Fibroblast of villous mesenchyme (primary cell): Measurements from ENCODE around the gene SSR2. TPM values are rescaled to one million over a fixed set of nuclear protein-coding genes. Genes with fewer than 3 reads are reported as not detected.

Source experiments
- DNase-seq: peaks from one replicate; pipeline ENCODE4 v3.0.0-alpha.2; 2010; ENCODE audit warnings: low read depth
- H3K4me3 ChIP-seq: 2 replicates; pipeline ENCODE4 v1.5.1; 2011; ENCODE audit warnings: low read depth, mild to moderate bottlenecking, low read length
- total RNA-seq: library from RNA; depleted of rRNA; stranded (reverse); fragments of >200 nt; gene quantifications from 2 replicates; pipeline ENCODE4 v1.2.3, GENCODE V29; 2012
- TF ChIP-seq, protein P1 (sequence below): IDR thresholded peaks from 2 replicates; pipeline ENCODE4 v1.5.1; 2012; ENCODE audit warnings: low read depth, mild to moderate bottlenecking, low read length; ENCODE audit not compliant: insufficient read depth

Gene SSR2
- total RNA-seq, result 381 and 386 TPM in 2 replicates

DNA sequence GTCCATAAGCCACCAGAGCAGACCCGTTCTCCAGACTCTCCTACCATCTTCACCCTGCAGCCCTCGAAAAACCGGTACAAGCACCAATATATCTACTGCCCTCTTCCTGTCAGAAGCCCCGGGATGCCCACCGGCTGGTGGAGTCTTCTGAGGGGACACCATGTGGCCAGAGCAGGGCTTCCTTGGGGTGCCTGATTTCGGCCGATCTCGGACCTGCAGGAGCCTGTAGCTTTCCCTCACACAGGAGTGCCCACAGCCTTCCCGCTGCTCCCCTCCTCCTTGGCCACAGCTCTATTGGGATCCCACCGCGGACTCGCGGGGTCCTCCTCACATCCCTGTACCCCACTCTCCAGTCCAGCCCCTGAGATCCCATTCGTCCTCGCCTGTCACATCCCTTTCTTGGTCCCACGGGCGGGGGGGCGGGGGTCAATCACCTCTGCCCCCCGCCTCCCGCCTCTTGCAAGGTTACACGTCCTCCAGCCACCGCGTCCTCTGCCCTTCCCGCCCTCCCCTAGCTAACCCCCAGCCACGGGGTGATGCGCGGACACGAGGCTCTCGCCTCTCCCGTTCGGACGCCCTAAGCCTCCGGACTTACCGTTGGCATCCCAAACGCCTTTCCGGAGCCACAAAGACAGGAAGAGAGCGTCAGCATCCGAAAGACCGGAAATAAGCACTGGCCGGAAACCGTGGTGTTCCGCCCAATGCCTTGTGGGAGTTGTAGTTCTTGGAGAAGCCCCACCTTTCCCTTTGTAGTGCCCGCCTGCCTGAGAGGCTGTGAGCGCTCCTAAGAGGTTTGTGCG is at the start of gene SSR2:
TSS of gene SSR2 (minus strand) at position 659 of the 800 bp plus-strand sequence. CDS start 784 bp downstream, outside the sequence.
- peak; percentile 94 for DNase-seq
- TF ChIP-seq, protein P1, sequence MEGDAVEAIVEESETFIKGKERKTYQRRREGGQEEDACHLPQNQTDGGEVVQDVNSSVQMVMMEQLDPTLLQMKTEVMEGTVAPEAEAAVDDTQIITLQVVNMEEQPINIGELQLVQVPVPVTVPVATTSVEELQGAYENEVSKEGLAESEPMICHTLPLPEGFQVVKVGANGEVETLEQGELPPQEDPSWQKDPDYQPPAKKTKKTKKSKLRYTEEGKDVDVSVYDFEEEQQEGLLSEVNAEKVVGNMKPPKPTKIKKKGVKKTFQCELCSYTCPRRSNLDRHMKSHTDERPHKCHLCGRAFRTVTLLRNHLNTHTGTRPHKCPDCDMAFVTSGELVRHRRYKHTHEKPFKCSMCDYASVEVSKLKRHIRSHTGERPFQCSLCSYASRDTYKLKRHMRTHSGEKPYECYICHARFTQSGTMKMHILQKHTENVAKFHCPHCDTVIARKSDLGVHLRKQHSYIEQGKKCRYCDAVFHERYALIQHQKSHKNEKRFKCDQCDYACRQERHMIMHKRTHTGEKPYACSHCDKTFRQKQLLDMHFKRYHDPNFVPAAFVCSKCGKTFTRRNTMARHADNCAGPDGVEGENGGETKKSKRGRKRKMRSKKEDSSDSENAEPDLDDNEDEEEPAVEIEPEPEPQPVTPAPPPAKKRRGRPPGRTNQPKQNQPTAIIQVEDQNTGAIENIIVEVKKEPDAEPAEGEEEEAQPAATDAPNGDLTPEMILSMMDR, result no peak
- peak within 1 kb of the TSS; percentile 90 for H3K4me3 ChIP-seq

DNA sequence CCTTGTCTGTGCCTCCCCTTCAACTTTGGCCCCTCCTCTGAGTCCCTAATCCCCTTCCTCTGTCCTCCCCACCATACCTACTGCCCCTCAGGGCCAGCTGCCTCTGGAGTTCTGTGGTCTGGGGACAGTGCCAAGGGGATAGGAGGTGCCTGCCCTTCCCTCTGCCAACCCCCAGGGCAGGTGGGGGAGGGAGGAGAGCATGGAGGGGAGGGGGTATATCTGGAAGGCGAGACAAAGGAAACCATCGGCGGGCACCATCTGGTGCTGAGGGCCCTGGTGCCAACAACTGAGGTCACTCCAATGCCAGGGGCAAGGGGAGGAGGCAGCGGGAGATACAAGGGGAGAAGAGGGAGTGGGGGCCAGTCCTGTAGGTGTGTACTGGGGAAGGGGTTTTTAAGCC is 49.8 kb upstream of the SSR2 start:
- DNase-seq, result no peak
- TF ChIP-seq, protein P1, result no peak
- no peak overlapping the region for H3K4me3 ChIP-seq

DNA sequence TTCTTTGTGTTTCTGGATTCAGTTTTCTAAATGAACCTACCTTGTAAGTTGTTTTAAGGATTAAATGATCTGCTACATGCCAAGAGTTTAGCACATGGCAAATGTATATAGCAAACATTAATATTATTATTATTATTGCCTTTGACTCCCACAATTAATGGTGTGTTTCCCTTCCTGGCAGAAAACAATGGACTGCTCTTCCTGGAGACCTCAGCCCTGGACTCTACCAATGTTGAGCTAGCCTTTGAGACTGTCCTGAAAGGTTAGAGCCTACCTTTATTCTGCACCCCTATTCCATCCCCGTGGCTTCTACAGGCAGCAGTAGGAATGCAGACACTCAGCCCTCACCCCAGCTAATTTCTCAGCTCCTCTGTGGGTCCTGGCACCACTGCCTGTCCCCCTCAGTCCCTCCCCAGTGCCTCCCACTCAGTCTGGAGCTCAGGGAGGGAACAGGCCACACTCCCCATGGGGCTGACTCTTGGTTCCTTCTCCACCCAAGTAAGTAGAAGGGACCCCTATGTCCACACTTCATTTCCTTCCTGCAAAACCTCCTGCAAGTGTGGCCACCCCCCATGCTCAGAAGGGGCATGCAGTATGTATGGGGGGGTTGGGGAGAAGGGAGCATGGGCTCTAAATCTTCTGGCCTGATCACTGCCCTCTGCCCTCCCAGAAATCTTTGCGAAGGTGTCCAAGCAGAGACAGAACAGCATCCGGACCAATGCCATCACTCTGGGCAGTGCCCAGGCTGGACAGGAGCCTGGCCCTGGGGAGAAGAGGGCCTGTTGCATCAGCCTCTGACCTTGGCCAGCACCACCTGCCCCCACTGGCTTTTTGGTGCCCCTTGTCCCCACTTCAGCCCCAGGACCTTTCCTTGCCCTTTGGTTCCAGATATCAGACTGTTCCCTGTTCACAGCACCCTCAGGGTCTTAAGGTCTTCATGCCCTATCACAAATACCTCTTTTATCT is 49.0 kb upstream of the SSR2 start:
- DNase-seq, result no peak
- H3K4me3 ChIP-seq, result no peak overlapping the region
- TF ChIP-seq, protein P1, result no peak

DNA sequence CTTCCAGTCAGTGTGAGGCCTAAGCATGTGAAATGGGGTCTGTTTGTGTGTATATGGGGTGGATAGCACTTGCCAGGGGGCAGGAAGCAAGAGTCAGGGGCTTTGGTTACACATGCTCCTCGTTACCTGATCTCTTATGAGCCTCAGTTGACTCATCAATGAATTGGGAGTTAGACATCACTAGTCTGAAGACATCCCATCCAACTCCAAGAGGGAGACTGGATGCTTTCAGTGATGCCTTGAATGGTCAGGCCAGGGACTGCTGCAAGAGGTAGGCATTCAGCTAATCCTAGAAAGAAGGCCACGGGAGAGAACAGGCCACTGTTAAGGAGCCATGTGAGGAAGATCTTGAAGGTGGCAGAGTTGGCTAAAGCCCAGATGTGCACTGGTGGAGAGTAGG is 46.5 kb upstream of the SSR2 start:
- no peak overlapping the region for H3K4me3 ChIP-seq
- TF ChIP-seq, protein P1, result no peak
- DNase-seq, result no peak

DNA sequence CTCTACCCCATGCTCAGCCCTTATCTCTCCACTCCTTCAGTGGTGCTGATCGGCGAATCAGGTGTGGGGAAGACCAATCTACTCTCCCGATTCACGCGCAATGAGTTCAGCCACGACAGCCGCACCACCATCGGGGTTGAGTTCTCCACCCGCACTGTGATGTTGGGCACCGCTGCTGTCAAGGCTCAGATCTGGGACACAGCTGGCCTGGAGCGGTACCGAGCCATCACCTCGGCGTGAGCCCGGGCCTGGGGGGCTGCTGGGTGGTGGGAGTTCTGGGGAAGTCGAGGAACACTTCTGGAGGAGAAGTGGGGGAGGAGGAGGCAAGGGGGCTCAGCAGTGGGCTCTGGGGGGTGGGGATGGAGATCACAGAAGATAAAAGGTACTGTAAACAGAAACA is 45.1 kb upstream of the SSR2 start:
- no peak overlapping the region for H3K4me3 ChIP-seq
- DNase-seq, result no peak
- TF ChIP-seq, protein P1, result no peak

DNA sequence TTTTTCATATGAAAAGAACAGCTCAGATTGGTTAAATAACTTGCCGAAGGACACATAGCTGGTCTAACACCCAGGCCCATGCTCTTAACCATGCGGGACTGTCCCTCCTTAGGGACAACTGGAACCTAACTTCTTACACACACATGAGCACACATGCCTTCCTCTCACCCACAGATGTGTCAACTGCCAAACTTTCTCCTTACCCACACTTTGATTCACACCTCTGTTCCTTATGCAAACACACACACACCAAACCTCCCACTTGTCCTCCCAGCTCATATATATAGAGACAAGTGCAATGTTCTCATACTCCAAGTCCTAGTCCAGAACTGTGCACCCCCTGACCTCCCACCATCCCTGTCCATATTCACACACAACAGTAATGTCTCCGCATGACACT is 44.5 kb upstream of the SSR2 start:
- TF ChIP-seq, protein P1, result no peak
- H3K4me3 ChIP-seq, result no peak overlapping the region
- DNase-seq, result no peak
